T-helper 2 cell treated with Interferon-gamma antibody and Interleukin-4, amounts not matched to agents 5 μg/mL and 100 μg/mL, for 36 hours (primary cell): ENCODE data around the gene FAM9C.

Experiments
- DNase-seq: peaks from one replicate; pipeline ENCODE4 v3.0.0; 2021; ENCODE audit warnings: low spot score
- H3K27ac Mint-ChIP-seq: one replicate; pipeline ENCODE4 v1.8.0; 2021; ENCODE audit warnings: mild to moderate bottlenecking, mixed read lengths
- H3K27me3 Mint-ChIP-seq: one replicate; pipeline ENCODE4 v1.8.0; 2021; ENCODE audit warnings: low read depth, mixed read lengths
- H3K36me3 Mint-ChIP-seq: one replicate; pipeline ENCODE4 v1.8.0; 2021; ENCODE audit warnings: low read depth, mixed read lengths
- H3K4me1 Mint-ChIP-seq: one replicate; pipeline ENCODE4 v1.8.0; 2021; ENCODE audit warnings: low read depth, mixed read lengths
- H3K4me3 Mint-ChIP-seq: one replicate; pipeline ENCODE4 v1.8.0; 2022; ENCODE audit warnings: mild to moderate bottlenecking, moderate library complexity, mixed read lengths
- H3K9me3 Mint-ChIP-seq: one replicate; pipeline ENCODE4 v1.8.0; 2021; ENCODE audit warnings: mixed read lengths

Gene FAM9C

GRCh38 chrX:13014111-13015096, 30.0 kb downstream of the FAM9C start:
- Mint-ChIP-seq H3K27me3 (no peaks in the 10 kb centered on the region), H3K4me1 (peaks cover 45% of the 10 kb centered on the region), H3K36me3 (no peaks in the 10 kb centered on the region), H3K27ac (peak overlapping the region; percentile 94), H3K4me3 (peak overlapping the region; percentile 27), H3K9me3 (no peaks in the 10 kb centered on the region)
- DNase-seq, result no peak

GRCh38 chrX:13013363-13014110, 30.9 kb downstream of the FAM9C start:
- peak overlapping the region; percentile 66 for H3K4me3 Mint-ChIP-seq
- no peak for DNase-seq
- H3K27ac Mint-ChIP-seq, result peak overlapping the region; percentile 94
- H3K27me3 Mint-ChIP-seq, result no peaks in the 10 kb centered on the region
- H3K36me3 Mint-ChIP-seq, result no peaks in the 10 kb centered on the region
- no peaks in the 10 kb centered on the region for H3K9me3 Mint-ChIP-seq
- peaks cover 45% of the 10 kb centered on the region for H3K4me1 Mint-ChIP-seq

- H3K27ac Mint-ChIP-seq, result no peak overlapping the region
- no peaks in the 10 kb centered on the region for H3K27me3 Mint-ChIP-seq
- H3K36me3 Mint-ChIP-seq, result no peaks in the 10 kb centered on the region
- no peaks in the 10 kb centered on the region for H3K9me3 Mint-ChIP-seq
- peaks cover 51% of the 10 kb centered on the region for H3K4me1 Mint-ChIP-seq
- no peak overlapping the region for H3K4me3 Mint-ChIP-seq
- DNase-seq, result no peak
Observed at GRCh38 chrX:13010546-13010945, 33.9 kb downstream of the FAM9C start.

GRCh38 chrX:13009844-13010243, 34.6 kb downstream of the FAM9C start:
- Mint-ChIP-seq H3K9me3 (no peaks in the 10 kb centered on the region), H3K27me3 (no peaks in the 10 kb centered on the region), H3K27ac (no peak overlapping the region)

GRCh38 chrX:13009273-13009672, 35.1 kb downstream of the FAM9C start:
- Mint-ChIP-seq H3K27me3 (no peaks in the 10 kb centered on the region), H3K4me1 (peaks cover 53% of the 10 kb centered on the region), H3K27ac (no peak overlapping the region), H3K9me3 (no peaks in the 10 kb centered on the region), H3K4me3 (no peak overlapping the region), H3K36me3 (no peaks in the 10 kb centered on the region)
- DNase-seq, result no peak

More at GRCh38 chrX:13009844-13010243, 34.6 kb downstream of the FAM9C start:
- DNase-seq, result no peak
- peaks cover 55% of the 10 kb centered on the region for H3K4me1 Mint-ChIP-seq
- no peaks in the 10 kb centered on the region for H3K36me3 Mint-ChIP-seq
- H3K4me3 Mint-ChIP-seq, result no peak overlapping the region

GRCh38 chrX:13008851-13009250, 35.6 kb downstream of the FAM9C start:
- Mint-ChIP-seq H3K4me3 (no peak overlapping the region), H3K27me3 (no peaks in the 10 kb centered on the region), H3K36me3 (no peaks in the 10 kb centered on the region), H3K4me1 (peaks cover 49% of the 10 kb centered on the region), H3K27ac (no peak overlapping the region), H3K9me3 (no peaks in the 10 kb centered on the region)
- DNase-seq, result no peak

GRCh38 chrX:13008189-13008533, 36.3 kb downstream of the FAM9C start:
- no peak for DNase-seq
- H3K36me3 Mint-ChIP-seq, result no peaks in the 10 kb centered on the region
- no peaks in the 10 kb centered on the region for H3K9me3 Mint-ChIP-seq
- peaks cover 42% of the 10 kb centered on the region for H3K4me1 Mint-ChIP-seq
- peak overlapping the region; percentile 68 for H3K27ac Mint-ChIP-seq
- H3K27me3 Mint-ChIP-seq, result no peaks in the 10 kb centered on the region
- H3K4me3 Mint-ChIP-seq, result peak overlapping the region; percentile 24

- H3K27ac Mint-ChIP-seq, result peak overlapping the region; percentile 68
Observed at GRCh38 chrX:13007519-13008188, 36.8 kb downstream of the FAM9C start.

GRCh38 chrX:13005661-13006473, 38.6 kb downstream of the FAM9C start:
- Mint-ChIP-seq H3K4me3 (peak overlapping the region; percentile 80), H3K4me1 (peaks cover 47% of the 10 kb centered on the region), H3K36me3 (no peaks in the 10 kb centered on the region), H3K27ac (peak overlapping the region; percentile 98), H3K27me3 (no peaks in the 10 kb centered on the region), H3K9me3 (no peaks in the 10 kb centered on the region)
- no peak for DNase-seq

More at GRCh38 chrX:13007519-13008188, 36.8 kb downstream of the FAM9C start:
- Mint-ChIP-seq H3K4me3 (peak overlapping the region; percentile 24), H3K36me3 (no peaks in the 10 kb centered on the region), H3K27me3 (no peaks in the 10 kb centered on the region), H3K4me1 (peaks cover 40% of the 10 kb centered on the region), H3K9me3 (no peaks in the 10 kb centered on the region)
- DNase-seq, result no peak

- peaks cover 2% of the 10 kb centered on the region for H3K36me3 Mint-ChIP-seq
- H3K27ac Mint-ChIP-seq, result peak overlapping the region; percentile 95
- no peak for DNase-seq
- H3K27me3 Mint-ChIP-seq, result no peaks in the 10 kb centered on the region
- peak overlapping the region; percentile 46 for H3K4me3 Mint-ChIP-seq
- peaks cover 57% of the 10 kb centered on the region for H3K4me1 Mint-ChIP-seq
- H3K9me3 Mint-ChIP-seq, result no peaks in the 10 kb centered on the region
Observed at GRCh38 chrX:13001961-13002671, 42.3 kb downstream of the FAM9C start.

- Mint-ChIP-seq H3K27me3 (no peaks in the 10 kb centered on the region), H3K36me3 (peaks cover 2% of the 10 kb centered on the region), H3K4me1 (peaks cover 58% of the 10 kb centered on the region), H3K27ac (peak overlapping the region; percentile 95), H3K4me3 (peak overlapping the region; percentile 67), H3K9me3 (no peaks in the 10 kb centered on the region)
- DNase-seq, result no peak
Observed at GRCh38 chrX:13001097-13001496, 43.3 kb downstream of the FAM9C start.

- no peaks in the 10 kb centered on the region for H3K9me3 Mint-ChIP-seq
- H3K27me3 Mint-ChIP-seq, result no peaks in the 10 kb centered on the region
- H3K36me3 Mint-ChIP-seq, result peaks cover 4% of the 10 kb centered on the region
- H3K4me3 Mint-ChIP-seq, result peak overlapping the region; percentile 72
- peak overlapping the region; percentile 95 for H3K27ac Mint-ChIP-seq
- no peak for DNase-seq
- H3K4me1 Mint-ChIP-seq, result peaks cover 54% of the 10 kb centered on the region
Observed at GRCh38 chrX:13000301-13000811, 44.1 kb downstream of the FAM9C start.
